Measurements from ENCODE around the gene EFNA3.

Gene EFNA3, protein sequence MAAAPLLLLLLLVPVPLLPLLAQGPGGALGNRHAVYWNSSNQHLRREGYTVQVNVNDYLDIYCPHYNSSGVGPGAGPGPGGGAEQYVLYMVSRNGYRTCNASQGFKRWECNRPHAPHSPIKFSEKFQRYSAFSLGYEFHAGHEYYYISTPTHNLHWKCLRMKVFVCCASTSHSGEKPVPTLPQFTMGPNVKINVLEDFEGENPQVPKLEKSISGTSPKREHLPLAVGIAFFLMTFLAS

DNA sequence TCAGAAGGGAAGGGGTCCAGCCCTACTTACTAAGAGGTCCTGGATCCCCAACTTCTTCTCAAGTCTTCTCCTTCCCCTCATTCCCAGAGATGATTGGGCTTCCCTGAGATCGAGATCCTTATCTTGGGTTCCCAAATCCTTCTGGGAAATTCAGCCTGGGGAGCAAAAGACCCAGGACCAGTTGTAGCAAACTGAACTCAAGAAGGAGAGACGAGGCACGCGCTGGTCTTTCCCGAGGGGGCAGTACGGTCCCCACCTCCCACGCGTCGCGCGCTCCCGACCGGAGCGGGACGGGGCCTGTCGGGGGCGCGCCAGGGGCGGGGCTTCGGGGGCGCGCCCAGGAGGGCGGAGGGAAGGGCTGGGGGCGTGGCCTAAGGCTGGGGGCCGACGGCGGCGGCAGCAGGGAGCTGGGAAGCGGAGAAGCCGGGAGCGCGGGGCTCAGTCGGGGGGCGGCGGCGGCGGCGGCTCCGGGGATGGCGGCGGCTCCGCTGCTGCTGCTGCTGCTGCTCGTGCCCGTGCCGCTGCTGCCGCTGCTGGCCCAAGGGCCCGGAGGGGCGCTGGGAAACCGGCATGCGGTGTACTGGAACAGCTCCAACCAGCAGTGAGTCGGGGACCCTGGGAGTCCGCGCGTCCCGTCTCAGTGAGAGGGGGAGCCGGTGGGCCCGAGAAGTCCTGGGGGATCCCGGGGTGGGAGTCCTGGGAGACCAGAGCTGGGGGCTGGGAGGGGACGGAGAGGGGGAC is at the start of gene EFNA3:
TSS of gene EFNA3 (plus strand) at position 369 of the 741 bp plus-strand sequence. CDS start at position 474, 105 bp downstream.
- FAIRE-seq (no peak), DNase-seq (ENCODE audit: insufficient read length, low spot score) (peak; percentile 71)

DNA sequence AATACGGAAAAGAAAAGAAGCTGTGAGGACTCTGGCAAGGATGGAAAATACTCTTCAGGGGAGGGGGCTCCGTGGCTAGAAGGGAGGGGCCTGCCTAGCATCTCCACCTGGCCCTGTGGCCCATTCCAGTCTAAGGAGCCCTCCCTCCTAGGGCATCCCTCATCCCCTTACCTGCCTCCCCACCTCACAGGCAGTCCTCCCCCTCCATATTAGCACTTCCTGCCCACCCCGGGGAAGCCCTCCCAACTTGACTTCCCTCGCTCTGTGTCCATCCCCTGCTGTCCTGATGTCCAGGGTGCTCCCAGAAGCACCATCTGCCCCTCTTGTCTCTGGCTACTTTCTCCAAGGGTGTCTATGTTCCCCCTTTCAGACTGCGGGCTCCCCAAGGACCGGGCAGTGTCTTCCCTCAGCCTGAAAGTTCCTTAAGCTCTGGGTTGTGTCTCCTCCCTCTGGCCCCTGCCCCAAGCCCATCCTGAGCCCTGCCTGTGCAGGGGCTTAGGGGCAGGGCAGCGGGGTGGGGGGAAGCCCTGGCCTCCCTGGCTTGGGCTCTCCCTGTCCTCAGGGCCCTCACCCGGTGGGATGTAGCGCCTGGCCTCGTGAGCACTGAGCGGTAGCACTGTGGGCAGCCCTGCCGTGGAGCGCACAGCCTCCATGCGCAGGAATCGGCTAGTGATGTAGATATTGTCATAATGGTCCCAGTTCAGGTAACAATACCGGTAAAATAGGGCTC is 49.0 kb upstream of the EFNA3 start:
- no peak for DNase-seq (ENCODE audit: insufficient read length, low spot score)
- no peak for FAIRE-seq

DNA sequence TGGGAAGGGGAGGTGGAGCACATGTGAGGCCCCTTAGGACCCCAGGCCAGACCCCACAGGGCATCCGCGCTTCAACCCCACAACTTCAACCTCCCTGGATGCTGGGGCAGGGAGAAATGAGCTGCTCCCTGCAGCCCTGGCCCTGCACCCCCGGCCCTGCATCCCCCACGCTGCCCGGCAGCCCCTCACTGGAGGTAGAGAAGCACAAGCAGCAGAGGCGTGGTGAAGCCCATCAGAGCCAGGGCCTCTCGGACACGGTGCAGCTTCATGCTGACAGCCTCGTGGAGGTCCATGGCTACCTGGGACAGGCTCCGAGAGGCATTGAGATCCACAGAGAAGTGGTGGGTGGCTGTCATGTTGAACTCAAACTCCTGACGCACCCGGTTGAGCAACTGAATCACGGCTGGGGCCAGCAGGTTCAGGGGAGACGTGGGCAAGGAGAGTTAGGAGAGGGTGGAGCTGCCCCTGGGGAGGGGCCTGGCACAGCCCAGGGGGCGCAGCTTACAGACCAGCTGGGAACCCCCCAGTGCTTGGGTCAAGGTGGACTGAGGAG is 48.3 kb upstream of the EFNA3 start:
- no peak for DNase-seq (ENCODE audit: insufficient read length, low spot score)
- no peak for FAIRE-seq

DNA sequence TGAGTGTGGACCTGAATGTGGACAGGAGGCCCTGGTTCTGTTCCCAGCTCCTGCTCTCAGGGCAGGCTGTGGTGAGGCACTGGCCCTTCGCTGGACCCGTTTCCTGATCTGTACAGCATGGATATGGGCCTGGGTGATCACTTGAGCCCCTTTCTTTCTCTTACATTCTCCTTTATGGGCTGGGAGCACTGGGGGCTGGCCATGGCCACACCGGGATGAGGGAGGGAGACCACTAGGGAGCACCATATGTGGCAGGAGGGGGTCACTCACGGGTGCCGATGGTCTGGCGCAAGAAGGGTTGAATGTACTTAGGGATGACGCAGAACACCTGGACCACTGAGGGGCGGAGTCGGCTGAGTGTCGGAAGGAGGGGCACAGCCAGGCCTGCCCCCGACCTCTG is 47.7 kb upstream of the EFNA3 start:
- FAIRE-seq: no peak
- DNase-seq (ENCODE audit: insufficient read length, low spot score): no peak

DNA sequence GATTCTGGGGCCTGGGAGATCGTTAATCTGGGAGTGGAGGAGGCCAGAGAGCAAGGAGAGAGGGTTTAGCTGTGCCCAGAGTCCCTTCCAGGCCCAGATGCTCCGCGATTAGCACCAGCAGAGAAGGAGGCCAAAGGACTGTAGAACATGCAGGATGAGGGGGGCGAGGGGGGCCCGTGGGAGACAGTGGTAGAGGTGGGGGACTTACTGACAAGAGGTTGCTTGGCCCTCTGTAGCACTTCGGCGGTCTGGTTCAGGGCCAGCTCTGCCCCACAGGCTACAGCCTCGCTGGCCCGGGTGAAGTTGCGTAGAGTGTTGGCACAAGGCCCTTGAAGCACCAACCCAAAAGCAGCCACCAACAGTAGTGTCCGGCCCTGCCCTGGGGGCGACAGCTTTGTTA is 45.8 kb upstream of the EFNA3 start:
- no peak for FAIRE-seq

DNA sequence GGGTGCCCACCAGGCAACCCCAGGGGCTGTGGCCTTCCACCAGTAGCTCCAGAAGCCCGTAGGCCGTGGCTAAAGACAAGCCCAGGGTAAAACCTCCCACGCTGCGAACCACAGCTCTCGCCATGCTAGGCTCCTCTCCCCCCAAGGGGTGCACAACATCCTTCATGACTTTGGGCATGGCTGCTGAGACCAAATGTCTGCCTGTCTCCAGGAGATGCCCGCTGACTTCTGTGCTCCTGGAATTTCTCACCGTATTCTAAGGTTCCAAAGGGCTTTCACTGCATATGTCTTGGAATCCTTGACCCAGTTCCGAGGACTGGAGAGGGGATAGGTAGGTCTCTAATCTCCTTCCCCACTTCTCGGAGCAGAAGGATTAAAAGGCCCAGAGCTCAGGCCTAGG is 45.1 kb upstream of the EFNA3 start, which contains the start of the genes DCST1 and DCST2:
TSS of gene DCST1 (plus strand) at position 301 of the 400 bp plus-strand sequence. CDS start 213 bp downstream, outside the sequence.
TSS of gene DCST2 (minus strand) at position 258 of the 400 bp plus-strand sequence. CDS start at position 178, 80 bp downstream.
- FAIRE-seq: no peak
- DNase-seq (ENCODE audit: insufficient read length, low spot score): no peak

More for the DNA sequence above, 45.8 kb upstream of the EFNA3 start:
- no peak for DNase-seq (ENCODE audit: insufficient read length, low spot score)

DNA sequence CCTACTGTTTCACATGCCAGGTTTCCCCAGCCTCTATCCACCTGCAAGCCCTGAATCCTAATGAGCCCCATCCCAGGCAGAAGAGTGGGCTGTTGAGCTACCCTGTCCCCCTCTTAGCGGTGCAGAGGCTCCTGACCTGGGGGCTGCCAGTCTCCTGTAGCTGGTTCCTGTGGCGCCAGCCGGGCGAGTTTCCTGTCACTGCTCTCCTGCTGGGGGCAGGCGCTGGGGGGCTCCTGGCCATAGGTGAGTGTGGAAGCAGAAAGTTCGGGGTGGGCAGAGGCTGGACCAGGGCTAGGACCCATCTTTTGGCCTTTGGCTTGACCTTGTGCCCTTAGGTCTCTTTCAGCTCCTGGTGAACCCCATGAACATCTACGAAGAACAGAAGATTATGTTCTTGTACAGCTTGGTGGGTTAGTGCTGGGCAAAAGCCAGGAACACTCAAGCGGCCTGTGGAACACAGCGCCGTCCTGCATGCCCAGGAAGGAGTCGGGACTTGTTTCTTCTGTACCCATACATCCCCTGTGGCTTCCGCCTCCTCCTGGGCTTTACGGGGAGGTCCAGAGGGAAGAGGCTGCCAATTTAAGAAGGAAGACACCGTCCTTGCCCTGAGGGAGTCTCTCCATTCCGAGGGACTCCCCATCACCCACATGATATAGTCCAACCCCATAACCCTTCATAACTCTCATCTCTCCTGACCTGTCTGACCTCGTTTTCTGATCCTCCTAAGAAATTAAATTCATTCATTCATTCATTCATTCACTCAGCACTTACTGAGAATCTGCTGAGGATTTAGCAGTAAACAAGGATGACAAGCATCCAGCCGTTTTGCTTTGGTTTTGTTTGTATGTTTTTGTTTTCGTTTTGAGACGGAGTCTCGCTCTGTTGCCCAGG is 44.1 kb upstream of the EFNA3 start:
- FAIRE-seq: no peak

DNA sequence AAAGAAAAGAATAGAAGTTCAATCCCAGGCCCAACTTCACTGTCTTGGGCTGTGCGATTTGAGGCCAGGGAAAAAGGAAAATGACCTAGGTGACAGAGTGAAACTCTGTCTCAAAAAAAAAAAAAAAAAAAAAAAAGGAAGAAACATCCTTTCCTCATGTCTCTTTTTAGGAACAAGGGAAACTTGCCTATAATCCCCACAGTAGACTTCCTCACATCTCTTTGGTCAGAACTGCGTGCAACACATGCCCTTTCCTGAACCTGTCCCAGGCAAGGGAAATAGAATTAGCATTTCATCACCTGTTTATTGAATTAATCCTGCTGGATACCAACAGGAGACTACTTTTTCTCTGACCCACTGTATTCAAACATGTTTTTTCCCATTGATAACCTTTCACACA is 42.7 kb upstream of the EFNA3 start:
- FAIRE-seq (no peak), DNase-seq (ENCODE audit: insufficient read length, low spot score) (no peak)

More for the DNA sequence above, 44.1 kb upstream of the EFNA3 start:
- no peak for DNase-seq (ENCODE audit: insufficient read length, low spot score)

DNA sequence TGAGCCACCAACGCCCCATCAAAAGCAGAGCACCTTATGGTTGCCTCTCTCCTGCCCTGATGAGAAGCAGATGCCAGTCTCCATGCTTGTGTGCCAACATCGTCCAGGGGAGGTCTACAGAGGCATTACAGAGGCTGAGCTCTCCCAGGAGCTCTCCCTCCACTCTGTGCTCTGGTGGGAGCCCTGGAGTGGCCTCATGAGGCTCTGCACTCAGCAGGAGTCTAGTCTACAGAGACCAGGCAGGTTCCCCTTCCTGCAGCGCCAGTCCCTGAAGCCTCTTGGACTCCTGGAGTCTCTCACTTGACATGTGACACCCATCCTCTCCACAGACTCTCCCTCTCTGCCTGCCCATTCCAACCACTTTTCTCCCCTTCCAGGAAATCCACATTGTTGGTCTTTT is 41.6 kb upstream of the EFNA3 start:
- FAIRE-seq (no peak), DNase-seq (ENCODE audit: insufficient read length, low spot score) (no peak)

DNA sequence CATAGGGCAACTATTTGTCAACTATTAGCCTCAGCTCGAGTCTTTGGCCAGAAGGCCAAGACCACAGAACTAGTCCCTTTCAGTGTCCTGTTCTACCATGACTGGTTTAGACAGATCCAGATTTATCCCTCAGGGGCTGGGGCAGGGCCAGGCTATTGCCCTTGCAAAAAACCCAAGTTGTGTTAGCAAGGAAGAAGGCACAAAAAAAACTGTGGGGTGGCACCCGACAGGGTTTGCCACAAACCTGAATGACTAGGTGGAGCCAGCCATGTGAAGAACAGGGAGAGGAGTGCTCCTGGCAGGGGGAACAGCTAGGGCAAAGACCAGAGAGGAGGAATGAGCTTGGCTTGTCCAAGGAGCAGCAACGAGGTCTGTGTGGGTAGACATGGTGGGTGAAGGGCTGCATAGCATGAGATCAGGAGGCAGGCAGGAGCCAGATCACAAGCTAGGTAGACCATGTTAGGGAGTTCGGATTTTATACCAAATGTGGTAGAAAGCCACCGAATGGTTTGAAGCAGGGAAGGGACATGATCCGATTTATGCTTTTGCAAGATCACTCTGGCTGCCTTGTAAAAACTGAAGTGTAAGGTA is 40.7 kb upstream of the EFNA3 start:
- DNase-seq (ENCODE audit: insufficient read length, low spot score) (no peak), FAIRE-seq (no peak)

DNA sequence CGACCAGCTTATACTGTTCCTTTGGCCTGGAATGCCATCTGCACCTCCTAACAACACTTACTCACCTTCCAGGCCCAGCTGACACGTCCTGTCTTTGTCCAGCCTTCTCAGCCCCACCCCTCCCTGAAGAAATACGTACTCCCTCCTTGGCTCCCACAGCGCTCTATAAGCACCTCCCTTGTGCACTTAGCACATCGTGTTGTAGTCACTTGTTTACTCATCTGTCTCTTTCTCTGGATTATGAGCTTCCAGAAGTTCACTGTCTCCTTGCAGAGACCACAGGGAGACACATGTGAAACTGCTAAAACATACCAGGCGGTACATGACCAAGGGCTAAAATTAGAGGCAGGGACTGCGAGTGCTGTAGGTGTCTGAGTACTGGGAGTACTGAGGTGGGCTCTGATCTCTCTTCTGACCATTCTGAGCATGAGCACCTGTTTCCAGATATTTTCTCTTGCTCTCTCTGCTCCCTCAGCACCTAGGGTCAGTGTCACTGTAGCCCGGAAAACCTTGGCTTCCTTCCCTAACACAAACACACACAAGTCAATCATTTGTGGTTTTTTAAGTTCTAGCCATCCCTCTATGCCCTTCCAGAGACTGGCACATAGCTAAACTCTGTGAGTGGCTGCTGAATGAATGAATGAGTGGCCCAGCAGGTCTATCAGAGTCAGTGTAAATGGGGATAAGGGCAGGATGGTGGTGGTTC is 39.9 kb upstream of the EFNA3 start:
- FAIRE-seq (no peak), DNase-seq (ENCODE audit: insufficient read length, low spot score) (no peak)

DNA sequence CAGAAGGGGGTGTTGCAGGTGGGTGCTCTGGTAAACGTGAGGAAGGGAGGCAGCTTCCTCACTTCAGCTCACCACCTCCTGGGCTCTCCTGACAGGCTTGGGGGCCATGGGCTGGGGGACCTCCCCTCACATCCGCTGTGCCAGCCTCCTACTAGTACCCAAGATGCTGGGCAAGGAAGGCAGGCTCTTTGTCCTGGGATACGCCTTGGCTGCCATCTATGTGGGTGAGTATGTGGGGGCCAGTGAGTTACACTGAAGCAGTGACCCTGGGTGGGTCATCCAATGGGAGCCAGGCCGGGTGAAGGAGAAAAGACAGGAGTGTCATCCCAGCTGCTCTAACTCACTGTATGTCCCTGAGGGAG is 39.3 kb upstream of the EFNA3 start:
- FAIRE-seq (no peak), DNase-seq (ENCODE audit: insufficient read length, low spot score) (no peak)

DNA sequence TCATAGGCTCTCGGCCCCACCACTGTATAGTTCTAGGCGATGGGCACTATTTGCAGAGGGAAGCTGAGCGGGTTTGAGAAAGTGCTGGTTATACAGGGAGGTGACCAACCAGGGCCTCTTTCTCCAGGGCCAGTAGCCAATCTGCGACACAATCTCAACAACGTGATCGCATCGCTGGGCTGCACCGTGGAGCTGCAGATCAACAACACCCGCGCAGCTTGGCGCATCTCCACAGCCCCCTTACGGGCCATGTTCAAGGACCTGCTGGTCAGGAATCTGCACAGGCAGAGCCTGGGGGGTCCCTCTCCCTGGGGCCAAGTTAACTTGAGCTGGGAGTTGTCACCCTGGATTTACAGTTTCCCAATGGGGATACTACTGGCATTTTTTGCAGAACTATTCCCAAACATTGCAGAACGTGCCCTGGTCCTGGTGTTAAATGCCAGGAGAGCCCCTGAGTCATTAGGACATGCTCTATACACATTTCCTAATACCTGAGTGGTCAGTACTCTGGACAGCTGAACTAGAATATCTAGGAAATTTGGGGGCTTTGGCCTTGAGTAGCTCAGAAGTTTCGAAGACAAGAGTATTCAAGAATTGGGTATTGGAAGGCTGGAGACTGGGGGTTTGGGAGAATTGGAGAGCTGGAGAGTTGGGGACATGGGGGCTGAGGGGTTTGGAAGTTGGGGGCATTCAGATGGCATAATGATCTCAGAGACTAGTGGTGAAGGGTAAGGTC is 38.1 kb upstream of the EFNA3 start:
- no peak for FAIRE-seq
- DNase-seq (ENCODE audit: insufficient read length, low spot score): no peak

DNA sequence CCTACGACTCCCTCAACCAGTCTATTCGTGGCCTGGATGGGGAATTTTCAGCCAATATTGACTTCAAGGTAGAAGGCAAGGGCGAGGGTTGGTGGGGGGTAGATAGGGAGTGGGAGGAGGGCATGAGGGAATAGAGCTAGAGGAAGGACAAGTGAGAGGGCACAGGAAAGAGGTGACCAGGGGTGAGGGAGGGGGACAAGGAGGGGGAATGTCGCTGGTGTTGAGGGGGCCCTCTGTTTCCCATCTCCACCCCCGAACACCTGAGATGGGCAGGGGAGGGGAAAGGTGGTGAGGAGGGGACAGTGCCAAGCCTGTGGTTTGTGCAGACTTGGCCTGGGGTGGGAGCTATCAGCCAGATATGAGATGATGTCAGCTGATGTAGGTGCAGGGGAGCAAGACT is 35.8 kb upstream of the EFNA3 start:
- FAIRE-seq (no peak), DNase-seq (ENCODE audit: insufficient read length, low spot score) (no peak)

DNA sequence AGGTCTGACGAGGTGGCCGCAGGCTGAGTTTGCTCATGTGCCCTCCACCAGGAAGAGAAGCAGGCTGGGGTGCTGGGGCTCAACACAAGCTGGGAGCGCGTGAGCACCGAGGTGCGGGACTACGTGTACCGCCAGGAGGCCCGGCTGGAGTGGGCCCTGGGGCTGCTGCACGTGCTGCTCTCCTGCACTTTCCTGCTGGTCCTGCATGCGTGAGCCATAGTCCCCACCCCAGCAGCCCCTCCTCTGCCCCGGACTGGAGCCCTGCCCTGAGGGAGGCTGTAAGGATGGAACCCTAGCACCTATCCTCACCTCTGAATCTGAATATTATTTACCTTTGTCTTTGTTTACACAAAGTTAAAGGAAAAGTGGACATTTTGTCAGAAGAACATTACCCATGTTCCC is 35.3 kb upstream of the EFNA3 start:
- FAIRE-seq (no peak), DNase-seq (ENCODE audit: insufficient read length, low spot score) (no peak)

DNA sequence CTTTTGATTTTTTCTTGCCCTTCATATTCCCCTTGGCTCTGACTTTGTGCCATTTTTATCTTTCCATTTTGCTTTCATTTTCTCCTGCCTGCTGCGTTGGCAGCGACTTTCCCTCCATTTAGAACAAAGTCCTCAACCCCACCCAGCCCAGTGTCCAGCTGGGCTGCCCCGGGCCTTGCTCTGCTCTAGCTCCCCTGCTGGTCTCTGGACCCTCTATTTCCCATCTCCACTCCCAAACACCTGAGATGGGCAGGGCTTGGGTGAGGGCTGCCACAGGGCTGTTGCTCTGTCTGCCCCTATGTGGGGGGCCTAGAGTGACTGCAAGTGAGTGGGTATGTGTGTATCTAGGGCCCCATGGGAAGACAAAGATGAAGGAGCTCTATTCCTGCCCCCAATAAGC is 34.8 kb upstream of the EFNA3 start:
- FAIRE-seq: no peak
- no peak for DNase-seq (ENCODE audit: insufficient read length, low spot score)

DNA sequence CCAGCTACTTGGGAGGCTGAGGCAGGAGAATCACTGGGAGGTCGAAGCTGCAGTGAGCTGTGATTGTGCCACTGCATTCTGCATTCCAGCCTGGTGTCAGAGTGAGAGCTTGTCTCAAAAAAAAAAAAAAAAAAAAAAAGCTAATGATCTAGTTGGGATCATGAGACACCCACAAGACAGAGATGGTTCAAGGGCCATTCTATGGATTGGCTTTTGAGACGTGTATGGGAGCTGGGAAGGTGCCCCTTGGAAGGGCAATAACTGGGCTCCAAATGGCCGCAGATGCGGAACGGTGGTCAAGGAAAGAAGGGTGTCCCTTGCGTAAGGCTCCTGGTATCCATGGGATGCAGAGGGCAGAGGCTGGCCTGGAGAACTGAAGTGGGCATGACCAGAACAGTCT is 34.3 kb upstream of the EFNA3 start:
- no peak for FAIRE-seq
- DNase-seq (ENCODE audit: insufficient read length, low spot score): no peak

DNA sequence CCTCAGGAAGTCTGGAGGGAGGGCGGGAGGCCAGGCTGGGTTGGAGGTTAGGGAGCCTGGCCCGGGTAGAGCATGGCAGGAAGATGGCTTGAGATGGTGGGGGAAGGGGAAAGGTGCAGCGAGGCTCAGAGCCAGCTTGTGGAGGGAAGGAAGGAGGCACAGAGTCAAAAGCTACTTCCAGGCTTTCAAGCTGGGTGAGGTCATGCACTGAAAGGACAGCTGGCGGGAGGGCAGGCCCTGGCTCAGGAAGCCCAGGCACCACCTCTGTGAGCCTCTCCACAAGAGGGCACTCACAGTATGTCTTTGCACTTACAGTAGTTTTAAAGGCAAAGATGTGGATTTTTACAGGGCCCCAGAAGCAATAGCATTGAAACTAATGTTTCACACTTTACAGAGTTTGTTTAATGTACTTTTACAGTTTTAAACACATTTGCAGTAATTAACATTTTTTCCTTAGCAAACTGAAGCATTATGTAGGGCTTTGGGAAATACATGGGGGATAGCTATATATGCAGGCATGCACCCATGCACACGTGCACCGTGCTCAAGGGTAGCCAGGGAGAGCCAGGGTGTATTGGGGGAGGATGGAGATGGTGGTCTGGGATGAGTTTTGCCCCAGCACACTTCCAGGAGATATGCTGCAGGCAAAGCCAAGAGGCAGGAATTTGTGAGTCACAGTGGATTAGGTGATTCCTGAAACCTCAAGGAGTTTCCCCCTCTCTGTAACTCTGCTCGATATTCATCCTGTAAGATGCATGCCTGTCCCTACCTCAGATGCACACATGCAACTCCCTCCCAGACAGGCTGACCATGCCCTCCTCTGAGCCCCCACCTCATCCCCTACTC is 33.6 kb upstream of the EFNA3 start:
- FAIRE-seq (peak; percentile 82), DNase-seq (ENCODE audit: insufficient read length, low spot score) (peak; percentile 56)
